ENCODE data around the gene TMEM203.

TMEM203 gene

DNA sequence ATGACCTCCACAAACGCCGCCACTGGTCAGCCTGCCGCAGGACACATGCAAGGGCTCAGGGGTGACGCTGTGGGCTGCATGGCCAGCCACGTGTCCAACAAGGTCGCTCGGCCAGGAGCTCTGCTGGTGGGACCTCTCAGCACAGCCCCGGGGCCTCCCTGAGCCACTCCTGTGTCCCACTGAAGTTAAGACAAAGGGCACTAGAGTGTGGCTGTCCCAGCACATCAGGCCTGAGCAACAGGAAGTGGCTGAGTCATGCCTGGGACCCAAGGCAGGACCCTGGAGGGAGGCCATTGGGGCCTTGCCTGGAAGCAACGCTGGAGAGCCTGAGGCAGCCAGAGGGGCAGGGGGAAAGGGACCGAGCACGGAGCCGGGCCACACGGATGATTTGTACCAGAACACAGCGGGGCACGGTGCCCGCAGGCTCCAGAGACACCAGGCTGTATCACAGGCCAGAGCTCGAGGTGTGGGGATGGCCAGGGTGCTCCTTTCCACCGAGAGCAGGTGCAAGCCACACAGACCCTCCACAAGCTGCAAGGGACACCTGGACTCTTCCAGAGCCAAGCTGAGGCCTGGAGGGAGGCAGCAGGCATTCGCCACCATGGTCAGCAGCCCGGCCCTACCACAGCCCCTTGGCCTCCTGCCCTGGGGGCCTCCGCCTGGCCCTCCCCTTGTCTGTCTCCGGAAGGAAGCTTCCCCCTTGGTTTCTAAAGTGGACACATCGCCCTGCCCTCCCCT, 27.1 kb downstream of the TMEM203 start:
- DNase-seq (ENCODE audit: low spot score): no peak

DNA sequence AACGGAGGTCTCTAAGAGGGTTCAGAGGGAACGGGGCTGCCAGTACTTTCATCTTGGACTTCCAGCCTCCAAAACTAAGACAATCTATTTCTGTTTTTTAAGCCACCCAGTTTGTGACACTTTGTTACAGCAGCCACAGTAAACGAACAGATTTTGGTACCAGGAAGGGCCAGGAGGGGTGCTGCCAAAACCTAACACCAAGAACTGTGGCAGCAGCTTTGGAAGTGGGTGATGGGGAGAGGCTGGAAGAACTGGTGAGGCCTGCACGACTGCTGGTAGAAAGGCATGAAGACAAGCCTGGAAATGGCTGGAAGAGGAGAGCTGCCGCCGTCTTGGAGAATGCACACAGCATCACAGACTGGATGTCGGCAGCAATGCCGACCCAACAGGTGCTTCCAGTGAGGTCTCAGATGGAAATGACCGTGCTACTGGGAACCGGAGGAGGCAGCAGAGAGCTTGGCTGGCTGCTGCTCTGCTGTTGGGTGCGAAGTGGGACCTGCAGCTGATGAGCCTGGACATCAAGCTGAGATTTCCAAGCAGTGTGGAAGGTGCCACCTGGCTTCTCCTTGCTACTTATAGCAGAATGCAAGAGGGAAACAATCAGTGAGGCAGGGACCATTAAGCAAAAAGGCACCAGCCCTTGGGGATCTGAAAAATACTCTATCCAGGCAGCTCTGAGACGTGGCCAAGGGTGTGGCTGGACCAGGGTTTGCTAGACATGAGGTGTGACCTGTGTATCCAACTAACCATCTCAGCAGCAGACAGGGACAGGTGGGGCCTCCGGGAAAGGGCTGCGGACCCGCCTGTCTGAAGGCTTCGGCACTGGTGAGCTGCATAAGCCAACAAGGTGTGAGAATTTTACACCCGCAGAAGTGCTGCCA, 28.9 kb downstream of the TMEM203 start:
- peak; percentile 95 for DNase-seq (ENCODE audit: low spot score)

DNA sequence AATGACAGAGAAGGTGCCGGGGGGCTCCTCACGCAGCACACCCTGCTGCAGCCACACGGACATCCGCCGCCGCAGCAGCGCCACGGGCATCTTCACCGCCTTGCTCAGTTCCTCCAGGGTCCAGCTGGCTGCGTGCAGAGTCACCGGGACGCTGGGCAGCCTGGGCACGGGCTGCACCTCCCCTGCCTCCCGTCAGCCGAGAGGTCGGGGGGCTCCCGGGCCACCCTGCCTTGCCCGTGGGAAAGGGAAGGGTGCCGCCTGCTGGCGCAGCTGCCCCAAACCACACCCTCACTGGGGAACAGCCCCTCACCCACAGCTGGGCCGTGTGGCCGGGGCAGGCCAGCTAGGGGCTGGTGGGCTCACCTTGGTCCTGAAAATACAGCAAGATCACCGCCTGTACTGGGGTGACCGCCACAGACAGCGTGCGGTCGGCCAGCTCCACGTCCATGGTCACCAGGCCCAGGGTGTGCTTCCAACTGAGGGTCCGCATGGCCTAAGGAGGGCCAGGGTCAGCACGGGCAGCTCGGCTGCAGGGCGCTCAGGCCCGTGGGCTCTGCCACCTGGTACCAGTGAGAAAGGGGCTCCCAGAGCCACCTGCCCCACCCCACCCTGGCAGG, 30.0 kb downstream of the TMEM203 start:
- DNase-seq (ENCODE audit: low spot score): no peak

DNA sequence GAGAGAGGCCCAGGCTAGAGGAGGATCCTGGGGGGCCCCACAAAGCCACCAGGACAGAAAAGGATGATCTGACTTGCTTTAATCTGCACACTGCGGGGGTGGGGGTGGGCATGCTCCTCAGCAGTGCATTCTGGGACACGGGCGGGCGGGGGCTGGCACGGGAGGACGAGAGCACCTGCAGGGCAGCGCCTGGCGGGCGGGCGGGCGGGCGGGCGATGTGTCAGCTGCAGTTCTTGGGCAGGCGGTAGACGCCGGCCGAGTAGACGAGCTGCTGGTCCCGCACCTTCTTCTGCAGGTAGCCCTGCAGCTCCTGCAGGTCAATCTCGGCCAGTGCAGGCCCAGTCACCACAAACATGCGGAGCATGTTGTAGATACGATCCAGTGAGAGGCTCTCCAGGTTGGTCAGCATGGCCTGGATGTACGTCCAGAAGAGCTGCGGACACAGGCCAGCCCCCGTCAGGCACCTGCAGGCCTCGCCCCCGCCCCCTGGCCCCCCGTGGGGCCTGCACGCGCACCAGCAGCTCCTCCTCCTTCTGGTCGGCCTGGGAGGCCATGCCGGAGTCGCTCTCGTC, 30.6 kb downstream of the TMEM203 start:
- no peak for DNase-seq (ENCODE audit: low spot score)

DNA sequence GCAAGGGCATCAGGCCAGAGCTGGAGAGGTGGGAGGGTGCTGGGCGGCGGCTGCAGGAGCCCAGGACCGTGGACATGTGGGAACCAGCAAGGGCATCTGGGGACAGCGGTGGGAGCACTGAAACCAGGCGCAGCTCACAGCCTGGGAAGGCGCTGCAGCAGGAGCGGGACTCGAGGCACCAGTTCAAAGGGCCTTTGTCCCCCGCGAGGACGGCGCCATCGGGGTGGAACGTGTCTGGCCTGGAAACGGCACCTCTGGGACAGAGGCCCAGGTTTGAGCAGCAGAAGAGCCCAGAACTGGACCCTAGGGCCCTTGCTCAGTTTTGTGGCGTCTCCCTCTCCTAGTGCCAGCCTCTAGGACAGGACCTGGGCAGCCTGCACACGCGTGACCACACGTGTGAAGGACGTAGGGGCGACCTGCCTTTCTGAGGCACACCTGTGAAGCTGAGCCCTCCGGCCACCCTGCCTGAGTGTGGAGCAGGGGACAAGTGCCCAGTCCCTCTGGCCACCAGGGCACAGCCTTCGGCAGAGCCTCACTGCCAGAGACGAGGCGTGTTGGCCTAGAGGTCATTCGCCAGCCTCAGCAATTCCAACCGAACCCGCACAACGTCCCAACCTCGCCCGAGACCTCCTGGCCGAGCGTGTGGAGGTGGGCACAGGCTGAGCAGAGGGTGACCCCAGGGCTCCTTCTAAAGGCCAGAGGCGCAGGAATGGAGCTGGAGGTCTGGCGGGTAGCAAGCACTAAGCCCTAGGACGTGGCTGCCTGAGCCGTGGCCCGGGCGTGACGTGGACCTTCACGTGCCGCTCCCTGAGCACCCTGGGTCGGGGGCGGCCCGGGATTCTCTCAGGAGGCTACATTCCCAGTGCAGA, 31.4 kb downstream of the TMEM203 start:
- DNase-seq (ENCODE audit: low spot score): no peak

DNA sequence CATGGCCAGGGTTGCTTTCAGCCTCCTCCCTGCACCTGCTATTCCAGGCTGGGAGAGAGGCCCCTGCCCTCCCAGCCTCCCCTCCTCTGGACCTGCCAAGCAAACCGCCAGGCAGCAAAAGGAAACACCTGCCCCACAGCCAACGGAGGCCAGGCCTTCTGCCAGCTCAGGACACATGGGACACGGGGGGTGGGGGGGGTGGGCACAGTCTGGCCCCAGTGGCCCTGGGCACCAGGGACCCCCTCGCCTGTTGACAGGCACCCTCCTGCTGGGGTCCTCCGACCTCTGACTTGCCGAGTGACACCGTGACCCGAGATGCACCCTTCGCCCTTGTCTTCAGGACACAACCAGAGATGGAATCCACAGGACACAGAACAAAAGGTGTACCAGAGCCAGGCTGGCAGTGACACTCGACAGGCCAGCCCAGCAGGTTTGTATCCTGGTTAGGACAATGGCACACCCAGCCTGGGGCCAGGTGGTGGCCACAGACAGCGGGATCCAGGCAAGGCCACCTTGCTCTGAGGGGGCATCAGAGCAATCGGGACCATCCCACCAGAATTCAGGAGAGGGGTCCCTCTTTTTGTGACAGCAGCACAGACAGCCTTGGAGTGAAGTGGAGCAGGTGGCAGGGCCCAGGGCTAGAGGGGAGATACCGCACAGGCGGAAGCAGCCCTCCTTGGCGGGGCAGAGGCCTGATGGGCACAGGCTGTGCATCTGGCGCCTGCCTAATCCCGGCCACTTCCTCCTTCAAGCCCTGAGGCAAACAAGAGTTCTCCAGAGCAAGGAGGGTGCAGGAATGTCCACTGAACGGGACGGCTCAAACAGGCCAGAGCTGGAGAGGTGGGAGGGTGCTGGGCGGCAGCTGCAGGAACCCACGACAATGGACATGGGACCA, 32.3 kb downstream of the TMEM203 start:
- DNase-seq (ENCODE audit: low spot score): no peak

DNA sequence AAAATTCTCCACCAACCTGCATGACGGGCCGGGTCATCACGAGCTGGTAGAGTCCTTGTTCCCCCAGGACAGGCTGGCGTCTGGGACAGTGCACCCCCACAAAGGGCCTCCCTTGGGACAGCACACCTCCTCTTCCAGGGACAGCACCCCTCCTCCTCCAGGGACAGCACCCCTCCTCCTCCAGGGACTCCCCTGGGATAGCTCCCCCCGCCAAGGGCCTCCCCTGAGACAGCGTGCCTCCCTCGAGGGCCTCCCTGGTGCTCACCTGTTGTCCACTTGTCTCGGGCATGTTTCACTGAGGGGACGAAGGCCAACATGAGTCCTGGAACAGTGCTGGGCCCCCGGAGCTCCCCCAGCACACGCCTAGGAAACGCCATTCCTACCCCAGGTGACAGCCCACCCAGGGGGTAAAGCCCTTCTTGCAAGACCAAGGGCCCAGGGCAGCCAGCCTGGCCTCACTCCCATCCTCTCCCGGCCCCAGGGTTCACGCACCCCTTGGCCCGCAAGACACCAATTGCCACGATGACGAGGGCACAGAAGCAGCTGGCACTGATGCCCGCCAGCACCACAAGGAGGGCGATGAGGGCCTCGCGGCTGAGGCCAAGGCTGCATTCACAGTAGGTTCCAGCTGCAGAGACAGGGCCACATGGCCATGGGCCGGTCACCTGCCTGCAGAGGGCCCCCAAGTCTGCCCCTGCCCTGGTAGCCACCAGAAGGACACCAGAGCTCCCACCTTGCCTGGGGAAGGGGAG, 34.1 kb downstream of the TMEM203 start:
- DNase-seq (ENCODE audit: low spot score): no peak

DNA sequence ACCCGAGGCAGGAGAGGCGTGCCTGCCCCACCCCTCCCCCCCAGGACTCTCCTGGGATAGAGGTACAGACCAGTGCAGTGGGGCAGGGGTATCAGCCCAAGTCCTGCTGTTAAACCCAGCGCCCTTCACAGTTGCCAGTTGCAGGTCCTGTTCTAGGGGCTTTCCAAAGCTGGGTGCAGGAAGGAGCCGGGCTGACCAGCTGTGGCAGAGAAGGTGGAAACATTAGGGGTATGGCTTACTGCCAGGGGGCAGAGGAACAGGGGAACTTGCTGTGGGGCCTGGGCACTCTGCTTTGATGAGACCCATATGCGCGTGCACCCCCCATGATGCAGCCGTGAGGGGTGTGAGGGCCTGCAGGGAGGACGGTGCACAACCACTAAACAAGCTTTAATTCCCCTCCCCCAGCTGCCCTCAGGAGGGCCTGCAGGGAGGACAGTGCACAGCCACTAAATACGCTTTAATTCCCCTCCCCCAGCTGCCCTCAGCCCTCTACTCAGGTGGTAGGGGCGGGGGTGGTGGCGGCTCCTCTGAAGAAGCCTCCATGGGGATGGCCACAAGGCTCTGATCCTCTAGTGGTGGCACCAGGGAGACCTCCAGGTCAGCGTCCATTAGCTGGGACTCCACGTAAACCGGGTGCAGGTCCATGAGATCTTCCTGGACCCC, 34.8 kb downstream of the TMEM203 start:
- DNase-seq (ENCODE audit: low spot score): no peak

DNA sequence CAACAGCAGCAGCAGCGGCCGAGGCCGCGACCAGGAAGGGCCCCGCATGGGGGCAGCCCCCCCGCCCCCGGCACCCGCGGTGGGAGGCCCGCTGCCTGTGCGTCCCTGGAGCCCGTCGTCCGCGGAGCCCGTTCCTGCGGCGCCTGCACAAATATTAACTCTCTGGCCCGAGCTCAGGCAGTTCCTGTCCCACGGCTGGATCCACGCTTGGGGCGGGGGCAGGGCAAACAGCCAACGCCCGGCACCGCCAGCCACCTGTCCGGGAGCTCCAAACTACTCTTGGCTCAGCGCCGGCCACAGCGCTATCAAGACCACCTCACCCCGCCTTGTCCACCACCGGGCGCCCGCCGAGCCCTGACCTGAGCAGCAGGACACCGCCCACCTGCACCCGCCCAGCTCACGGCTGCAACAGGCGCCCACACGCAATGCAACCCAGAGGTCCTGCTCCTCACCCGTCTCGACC, 35.5 kb downstream of the TMEM203 start, which contains the start of gene LRRC26:
Gene LRRC26 (minus strand): TSS at position 156 of the 463 bp plus-strand sequence. CDS start 108 bp downstream, at position 48.
- no peak for DNase-seq (ENCODE audit: low spot score)

DNA sequence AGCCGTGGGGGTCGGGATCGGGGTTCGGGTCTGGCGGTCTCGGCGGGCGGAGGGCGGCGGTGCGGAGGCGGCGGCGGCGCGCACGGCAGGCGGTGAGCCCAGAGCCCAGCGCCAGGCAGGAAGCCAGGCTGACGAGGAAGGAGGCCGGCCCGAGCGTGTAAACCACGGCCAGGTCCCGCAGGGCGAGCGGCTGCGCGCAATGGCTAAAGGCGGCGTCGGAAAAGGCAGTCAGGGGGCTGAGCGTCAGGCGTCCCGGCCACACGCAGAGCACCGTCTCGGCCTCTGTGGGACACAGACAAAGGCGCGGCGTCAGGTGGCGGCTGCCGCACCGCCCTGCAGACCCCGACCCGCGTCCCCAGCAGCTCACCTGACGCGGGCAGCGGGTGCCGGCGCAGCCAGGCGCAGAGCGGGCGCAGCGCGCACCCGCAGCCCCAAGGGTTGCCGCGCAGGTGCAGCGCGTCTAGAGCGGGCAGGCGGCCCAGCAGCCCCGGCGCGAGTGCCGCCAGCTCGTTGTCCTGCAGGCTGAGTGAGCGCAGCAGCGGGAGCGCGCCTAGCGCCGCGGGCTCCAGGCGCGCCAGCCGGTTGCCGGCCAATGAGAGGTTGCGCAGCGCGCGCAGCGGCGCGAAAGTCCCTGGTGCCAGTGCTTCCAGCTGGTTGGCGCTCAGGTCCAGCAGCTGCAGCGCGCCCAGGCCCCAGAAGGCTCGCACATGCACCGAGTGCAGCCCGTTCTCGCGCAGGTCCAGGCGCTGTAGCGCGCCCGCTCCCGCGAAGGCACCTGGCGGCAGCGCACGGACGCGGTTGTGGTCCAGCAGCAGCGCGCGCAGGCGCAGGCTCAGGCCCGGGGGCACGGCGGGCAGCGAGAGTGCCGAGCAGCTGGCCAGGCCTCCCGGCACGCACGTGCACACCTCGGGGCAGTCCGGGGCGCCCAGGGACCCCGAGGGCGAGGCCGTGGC, 36.3 kb downstream of the TMEM203 start:
- DNase-seq (ENCODE audit: low spot score): peak; percentile 85

DNA sequence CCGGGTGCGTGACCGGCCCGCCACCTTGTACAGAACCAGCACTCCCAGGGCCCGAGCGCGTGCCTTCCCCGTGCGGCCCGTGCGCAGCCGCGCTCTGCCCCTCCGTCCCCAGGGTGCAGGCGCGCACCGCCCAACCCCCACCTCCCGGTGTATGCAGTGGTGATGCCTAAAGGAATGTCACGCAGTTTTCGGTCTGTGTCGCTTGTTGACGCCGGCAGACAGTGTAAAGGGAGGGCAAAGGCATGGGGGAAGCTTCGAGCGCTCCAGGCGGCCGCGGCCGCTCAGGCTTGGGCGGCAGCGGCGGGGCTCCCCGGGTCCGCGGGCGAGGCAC, 36.9 kb downstream of the TMEM203 start:
- no peak for DNase-seq (ENCODE audit: low spot score)

DNA sequence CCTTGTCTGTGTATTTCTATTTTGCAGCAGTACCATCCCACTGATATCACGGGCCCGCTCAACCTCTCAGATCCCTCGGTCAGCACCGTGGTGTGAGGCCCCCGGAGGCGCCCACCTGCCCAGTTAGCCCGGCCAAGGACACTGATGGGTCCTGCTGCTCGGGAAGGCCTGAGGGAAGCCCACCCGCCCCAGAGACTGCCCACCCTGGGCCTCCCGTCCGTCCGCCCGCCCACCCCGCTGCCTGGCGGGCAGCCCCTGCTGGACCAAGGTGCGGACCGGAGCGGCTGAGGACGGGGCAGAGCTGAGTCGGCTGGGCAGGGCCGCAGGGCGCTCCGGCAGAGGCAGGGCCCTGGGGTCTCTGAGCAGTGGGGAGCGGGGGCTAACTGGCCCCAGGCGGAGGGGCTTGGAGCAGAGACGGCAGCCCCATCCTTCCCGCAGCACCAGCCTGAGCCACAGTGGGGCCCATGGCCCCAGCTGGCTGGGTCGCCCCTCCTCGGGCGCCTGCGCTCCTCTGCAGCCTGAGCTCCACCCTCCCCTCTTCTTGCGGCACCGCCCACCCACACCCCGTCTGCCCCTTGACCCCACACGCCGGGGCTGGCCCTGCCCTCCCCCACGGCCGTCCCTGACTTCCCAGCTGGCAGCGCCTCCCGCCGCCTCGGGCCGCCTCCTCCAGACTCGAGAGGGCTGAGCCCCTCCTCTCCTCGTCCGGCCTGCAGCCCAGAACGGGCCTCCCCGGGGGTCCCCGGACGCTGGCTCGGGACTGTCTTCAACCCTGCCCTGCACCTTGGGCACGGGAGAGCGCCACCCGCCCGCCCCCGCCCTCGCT, 37.5 kb downstream of the TMEM203 start:
- DNase-seq (ENCODE audit: low spot score): peak; percentile 84

DNA sequence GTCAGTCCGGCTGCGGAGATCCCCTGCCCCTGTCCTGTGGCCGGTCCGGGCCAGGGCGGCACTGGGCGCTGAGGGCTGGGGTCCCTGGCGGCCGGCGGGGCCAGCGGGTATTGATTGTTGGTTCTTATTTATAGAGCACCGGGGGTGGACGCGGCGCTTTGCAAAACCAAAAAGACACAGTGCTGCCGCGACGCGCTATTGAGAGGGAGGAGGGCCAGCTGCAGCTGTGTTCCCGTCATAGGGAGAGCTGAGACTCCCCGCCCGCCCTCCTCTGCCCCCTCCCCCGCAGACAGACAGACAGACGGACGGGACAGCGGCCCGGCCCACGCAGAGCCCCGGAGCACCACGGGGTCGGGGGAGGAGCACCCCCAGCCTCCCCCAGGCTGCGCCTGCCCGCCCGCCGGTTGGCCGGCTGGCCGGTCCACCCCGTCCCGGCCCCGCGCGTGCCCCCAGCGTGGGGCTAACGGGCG, 38.1 kb downstream of the TMEM203 start:
- no peak for DNase-seq (ENCODE audit: low spot score)

DNA sequence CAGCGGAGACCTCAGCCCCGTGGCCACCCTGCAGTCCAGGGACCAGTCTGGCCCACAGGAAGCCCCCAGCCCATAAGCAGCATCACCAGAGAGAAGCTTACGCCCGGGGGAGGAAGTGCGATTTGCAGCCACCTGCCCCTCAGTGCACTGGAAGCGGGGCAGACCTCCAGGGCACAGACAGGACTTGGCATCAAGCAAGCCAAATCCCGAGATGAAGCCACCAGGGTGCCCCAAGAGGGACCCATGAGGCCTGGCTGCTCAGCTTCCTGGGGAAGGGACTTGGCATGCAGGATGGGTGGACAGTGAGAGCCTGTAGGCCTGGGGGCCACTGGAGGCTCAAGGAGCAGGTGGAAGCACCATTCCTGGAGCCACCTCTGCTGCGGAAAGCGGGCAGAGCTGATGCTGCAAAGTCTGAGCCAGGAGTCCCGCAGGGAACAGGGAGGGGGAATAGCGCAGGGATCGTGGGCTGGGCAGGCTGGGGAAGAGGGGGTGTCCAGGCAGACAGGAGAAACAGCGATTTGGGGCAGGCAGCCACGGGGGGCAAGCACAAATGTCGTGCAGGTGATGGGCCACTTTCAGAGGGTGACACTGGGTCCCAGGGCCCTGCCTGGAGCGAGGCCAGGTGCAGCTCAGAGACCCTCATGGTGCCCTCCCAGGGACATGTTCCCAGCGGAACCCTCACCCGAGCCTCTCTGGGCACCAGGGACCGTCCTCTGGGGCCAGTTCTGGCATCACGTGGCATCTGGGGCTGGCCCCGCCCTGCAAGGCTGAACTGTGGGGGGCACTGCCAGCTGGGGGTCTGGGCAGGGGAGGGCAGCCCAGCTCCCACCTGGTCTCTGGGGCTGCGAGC, 38.8 kb downstream of the TMEM203 start:
- no peak for DNase-seq (ENCODE audit: low spot score)

DNA sequence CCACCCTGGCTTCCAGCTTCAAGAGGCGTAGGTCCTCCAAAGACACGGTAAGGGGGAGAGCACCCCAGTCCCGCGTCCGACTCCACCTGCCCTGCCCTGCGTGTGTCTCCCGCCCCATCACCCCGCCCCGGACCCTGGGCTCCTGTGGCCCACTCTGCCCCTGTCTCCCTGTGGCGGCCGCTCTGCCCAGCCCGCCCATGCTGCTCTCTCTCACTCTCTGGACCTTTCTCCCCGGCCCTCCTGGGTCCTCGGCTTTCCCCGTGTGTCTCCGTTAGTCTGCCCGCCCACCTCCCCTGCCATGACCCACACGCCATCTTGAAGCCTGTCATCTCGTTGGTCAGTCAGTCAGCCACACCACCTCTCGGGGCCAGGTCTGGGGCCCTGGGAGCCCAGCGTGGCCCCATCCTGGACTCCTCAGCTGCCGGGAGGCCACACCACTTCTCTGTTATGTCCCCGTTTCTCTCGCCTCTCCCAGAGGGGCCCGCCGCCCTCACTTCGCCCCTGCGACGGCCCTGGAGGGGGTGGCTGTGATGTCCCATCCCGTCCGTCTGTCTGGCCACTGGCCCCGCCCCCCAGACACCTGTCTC, 40.1 kb downstream of the TMEM203 start:
- no peak for DNase-seq (ENCODE audit: low spot score)

Data from HuH-7 (cell line).